NCI-H1092 (cell line): Measurements from ENCODE around the gene CBFB.
"Not testable (repeated sequence)": the region's sequence is repeated elsewhere in the genome, so short reads cannot be mapped to it uniquely, and the experiment has no call there.

Experiments
- DNase-seq: peaks from one replicate; lab custom pipeline; 2025; lab: John Stamatoyannopoulos, UW

The CBFB gene

DNA sequence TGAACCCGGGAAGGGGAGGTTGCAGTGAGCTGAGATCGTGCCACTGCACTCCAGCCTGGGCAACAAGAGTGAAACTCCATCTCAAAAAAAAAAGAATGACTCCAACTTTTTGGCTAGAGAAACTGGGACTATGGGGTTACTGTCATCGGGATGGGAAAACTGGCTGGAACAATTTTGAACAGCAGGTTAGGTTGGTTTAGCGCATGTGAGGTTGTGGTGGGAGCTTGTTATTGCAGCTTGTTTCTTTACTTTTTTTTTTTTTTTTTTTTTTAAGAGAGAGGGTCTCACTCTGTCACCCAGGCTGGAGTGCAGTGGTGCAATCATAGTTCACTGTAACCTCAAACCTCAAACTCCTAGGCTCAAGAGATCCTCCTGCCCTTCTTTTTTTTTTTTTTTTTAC, 12.6 kb downstream of the CBFB start:
- not testable (repeated sequence) for DNase-seq

DNA sequence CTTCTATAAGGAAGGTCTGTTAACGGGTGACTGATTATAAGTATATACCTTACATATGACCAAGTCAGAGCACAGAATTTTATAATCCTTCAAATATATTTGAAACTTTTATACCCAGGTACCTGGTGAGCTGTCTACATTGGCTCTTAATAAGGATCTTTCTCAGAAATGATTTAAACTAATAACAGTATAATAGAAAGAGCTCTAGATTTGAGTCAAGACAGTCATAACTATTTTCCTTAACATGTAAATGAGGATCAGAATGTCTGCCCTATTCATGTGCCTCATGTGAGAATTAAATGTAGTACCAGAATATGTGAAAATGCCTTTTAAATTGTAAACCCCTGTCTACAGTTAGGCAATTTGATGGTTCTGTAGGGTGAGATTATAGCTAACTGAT, 14.5 kb downstream of the CBFB start:
- DNase-seq = no peak

GRCh38 chr16:67050796-67051195, 21.8 kb downstream of the CBFB start:
- no peak for DNase-seq

- DNase-seq = no peak
Measured at GRCh38 chr16:67052399-67052798, 23.4 kb downstream of the CBFB start.

DNA sequence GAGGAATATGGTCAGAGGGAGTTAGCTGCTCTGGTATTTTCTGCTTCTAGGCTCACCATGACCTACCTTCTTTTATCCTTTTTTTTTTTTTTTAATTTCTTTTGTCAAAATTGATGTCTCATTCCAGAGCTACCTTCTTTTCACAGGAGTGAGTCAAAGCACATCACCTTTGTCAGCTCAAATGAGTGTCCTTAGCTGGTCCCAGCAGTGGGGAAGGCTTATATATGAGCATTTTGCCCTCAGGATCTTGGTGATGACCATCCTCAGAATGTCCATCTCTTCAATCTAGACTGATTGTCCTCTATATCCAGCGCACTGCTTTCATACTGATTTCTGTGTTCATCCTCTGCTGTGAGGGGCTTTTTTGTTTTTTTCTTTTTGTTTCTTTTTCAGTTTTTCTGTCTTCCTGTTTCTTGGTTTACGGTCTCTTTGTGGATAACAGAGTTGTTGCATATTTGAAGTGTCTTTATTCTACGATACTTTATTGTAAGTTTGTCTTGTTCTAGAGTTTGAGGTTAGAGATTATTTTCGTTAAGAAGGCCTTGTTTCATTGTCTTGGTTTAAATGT, 24.9 kb downstream of the CBFB start:
- no peak for DNase-seq

GRCh38 chr16:67054901-67055300, 26.0 kb downstream of the CBFB start:
- DNase-seq = no peak

DNA sequence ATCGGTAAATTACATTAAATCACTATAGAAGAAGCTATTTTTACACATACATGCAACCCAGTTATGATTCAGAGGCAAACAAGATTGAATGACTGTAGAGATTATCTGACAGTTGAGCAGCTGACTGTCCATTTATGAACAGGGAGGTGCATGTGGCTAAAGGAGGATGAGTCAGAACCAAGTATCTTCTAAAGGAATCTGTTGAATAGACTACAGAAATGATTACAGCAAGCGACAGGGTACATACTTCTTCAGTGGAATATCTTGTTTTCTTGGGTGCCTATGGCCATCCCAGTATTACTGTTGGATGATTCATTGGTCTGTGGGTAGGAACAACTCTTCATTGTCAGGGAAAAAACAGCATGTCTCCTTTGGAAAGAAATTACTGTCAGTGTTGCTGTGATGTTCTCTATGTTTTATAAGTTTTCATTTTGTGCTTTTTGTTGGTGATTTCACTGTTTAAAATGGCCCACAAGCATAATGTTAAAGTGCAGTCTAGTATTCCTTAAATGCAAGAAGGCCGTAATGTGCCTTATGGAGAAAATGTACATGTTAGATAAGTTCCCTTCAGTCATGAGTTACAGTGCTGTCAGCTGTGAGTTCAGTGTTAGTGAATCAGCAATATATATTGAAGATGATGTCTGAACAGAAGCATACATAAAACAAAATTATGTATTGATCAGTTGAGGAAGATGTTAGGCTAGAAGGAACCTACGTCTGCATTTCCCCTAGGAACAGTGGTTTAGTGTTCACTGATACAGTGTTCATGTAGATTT, 27.0 kb downstream of the CBFB start:
- DNase-seq = no peak

GRCh38 chr16:67063008-67063407, 34.1 kb downstream of the CBFB start:
- DNase-seq = no peak

DNA sequence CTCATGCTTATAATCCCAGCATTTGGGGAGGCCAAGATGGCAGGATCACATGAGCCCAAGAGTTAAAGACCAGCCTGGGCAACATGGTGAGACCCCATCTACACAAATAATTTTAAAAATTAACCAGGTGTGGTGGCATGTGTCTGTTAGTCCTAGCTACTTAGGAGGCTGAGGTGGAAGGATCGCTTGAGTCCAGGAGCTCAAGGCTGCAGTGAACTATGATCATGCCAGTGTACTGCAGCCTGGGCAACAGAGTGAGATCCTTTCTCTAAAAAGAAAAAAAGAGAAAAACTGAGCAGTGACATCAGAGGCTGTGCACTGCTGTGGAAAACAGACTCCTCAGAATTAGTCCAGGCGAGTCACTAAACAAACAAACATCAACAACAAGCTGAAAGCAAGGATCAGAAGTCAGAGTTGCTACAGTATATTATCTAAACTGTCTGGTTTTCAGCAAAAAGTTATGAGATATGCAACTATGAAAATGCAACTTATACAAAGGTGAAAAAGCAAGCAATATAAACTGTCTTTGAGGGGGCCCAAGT, 39.3 kb downstream of the CBFB start:
- DNase-seq = no peak

DNA sequence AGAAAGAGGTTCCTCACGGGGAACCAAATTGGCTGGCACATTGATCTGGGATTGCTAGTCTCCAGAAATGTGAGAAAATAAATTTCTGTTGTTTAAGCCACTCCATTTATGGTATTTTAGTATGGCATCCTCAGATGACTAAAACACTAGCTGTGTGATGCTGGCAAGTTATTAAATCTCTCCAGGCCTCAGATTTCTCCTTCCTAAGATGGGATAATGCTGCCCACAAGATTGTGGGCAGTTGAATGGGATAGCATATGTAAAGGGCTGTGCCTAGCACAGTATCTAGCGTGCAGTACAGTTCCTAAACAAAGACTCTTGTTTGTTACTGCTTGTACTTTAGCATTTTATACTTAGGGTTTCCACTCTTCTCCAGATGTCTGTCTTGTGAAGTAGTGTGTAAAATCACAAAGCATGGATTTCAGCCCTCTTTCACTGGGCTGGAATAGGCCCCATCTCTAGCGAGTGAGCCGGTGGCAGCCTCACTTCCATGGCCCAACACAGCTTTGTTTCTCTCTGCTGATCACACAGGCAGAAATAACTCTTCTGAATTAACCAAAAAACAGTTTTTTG, 42.6 kb downstream of the CBFB start:
- no peak for DNase-seq

DNA sequence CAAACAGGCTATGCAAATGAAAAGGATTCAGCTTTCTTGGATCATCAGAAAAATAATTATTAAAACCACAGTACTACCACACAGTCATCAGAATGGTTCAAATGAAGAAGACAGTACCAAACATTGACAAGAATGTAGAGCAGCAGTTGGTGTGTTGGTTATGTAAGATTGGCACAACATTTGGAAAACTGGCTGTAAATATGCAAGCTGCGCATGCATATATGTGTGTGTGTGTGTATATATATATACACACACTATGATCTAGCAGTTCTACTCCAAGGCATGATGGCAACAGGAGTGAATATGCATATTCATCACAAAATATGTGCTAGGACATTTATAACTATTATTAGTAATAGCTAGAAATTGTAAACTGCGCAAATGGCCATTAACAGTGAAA, 46.4 kb downstream of the CBFB start:
- DNase-seq = no peak

DNA sequence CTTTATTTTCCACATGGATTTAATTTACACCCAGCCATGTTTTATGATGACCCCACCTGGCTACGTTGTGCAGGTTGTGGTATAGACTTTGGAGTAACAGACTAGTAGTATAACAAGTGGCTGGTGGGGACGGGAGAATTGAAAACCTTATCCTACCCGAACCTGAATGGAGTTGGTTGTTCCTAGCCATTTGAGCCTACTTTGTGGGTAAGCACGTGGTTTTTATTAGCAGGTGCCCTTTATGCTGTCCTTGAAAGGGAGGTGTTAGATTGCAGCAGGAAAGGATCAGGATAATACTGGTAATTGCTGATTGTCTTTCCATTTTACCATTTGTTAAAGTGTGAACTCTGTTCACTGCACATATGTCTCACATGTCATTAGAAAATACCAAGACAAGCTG, 48.9 kb downstream of the CBFB start:
- DNase-seq = no peak

DNA sequence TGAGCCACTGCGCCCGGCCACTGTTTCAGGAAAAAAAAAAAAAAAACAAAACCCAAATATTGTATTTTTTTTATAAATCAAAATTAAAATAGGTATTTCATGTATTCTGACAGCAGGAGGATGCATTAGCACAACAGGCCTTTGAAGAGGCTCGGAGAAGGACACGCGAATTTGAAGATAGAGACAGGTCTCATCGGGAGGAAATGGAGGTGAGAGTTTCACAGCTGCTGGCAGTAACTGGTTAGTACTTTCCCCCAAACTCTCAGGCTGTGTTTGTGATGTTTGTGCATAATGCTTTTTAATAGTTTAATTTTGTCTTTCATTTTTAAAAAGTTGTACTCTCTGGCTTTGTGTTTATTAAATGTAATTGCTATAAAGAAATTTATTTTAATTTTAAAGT, 53.2 kb downstream of the CBFB start:
- no peak for DNase-seq

DNA sequence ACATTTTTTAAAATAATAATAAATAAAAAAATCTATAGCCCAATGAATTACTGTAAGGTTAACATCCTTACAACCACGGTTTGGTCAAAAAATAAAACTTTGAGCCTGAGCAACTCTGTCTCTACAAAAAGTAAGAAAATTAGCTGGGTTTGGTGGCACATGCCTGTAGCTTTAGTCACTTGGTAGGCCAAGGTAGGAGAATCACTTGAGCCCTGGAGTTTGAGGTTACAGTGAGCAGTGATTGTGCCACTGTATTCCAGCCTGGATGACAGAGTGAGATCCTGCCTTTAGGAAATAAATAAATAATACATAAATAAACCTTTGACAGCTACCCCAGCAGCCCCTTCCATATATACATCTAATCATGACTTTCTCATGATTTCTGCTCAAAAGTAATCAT, 53.9 kb downstream of the CBFB start:
- DNase-seq = no peak

- DNase-seq = no peak
Measured at GRCh38 chr16:67084345-67085028, 55.5 kb downstream of the CBFB start.

GRCh38 chr16:67086822-67087221, 57.9 kb downstream of the CBFB start:
- DNase-seq = no peak

DNA sequence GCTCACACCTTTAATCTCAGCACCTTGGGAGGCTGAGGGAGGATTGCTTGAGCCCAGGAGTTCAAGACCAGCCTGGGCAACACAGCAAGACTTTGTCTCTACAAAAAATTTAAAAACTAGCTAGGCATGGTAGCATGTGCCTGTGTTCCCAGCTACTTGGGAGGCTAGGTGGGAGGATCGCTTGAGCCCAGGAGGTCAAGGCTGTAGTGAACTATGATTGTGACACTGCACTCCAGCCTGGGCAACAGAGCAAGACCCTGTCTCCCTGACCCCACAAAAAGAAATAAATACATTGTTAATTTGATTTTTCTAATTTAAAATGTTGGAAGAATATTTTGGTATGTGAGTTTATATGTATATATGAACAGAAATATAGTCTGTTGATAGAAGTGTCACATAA, 58.3 kb downstream of the CBFB start:
- DNase-seq = no peak

DNA sequence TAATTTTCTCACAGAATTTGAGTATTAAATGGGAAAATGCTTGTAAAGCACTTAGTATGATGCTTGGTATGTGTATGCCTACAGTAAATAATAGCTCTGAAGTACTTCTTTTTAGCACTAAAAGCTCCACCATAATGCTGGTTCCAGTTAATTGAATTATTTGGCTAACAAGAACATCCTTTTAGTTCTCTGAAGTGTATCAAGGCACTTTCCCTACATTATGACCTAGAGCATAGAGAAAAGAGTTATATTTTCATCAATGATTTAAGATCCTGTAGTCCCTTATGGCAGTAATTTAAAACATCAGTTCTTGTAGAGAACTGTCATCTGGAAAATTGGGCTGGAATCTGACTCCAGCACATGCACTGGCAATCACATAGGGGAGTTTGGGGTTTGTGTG, 58.9 kb downstream of the CBFB start:
- DNase-seq = no peak

- no peak for DNase-seq
Measured at GRCh38 chr16:67088551-67088950, 59.6 kb downstream of the CBFB start.

- DNase-seq = no peak
Measured at GRCh38 chr16:67089101-67089500, 60.2 kb downstream of the CBFB start.

- no peak for DNase-seq
Measured at GRCh38 chr16:67091906-67092566, 63.1 kb downstream of the CBFB start.

DNA sequence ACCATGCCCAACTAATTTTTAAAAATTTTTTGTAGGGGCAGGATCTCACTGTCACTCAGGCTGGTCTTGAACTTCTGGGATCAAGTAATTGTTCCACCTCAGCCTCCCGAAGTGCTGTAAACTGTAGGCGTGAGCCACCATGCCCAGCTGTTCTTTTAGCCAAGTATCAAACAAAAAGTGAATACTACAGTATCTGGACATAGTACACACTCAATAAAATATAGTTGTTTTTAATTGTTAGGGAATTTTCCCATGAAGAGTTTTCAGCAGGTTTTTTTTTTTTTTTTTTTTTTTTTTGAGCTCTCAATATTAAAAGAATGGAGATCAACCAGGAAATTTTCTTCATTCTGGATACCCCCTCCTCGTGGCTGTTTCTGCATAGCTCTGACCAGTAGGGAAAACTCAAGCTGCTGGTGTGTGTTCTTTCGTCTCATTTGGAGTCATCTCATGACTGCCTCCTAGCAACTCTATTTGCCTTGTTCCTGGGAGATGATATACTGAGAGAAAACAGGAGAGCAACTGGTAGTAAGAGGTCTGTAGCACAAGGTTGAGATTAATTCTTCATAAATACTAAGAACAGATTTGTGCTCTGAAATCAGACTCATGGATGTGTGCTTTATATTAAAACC, 64.3 kb downstream of the CBFB start:
- no peak for DNase-seq
